Prostate gland (tissue), 2 donors: ENCODE measurements around the gene ARID3C. TPM values are rescaled to one million over a fixed set of nuclear protein-coding genes. Genes with fewer than 3 reads are reported as not detected.

Experiments used
- DNase-seq: peaks from one replicate; pipeline ENCODE4 v3.0.0-alpha.2; 2019; ENCODE audit warnings: low spot score
- H3K27ac ChIP-seq, 2 donors: fragments of 200-600 bp; sonication (generic); 2 replicates each; pipeline ENCODE4 v1.5.1; 2017 to 2019
- H3K27me3 ChIP-seq: fragments of 200-600 bp; sonication (generic); replicated peaks from 2 replicates; pipeline ENCODE4 v1.5.1; 2019; ENCODE audit not compliant: insufficient read depth
- H3K36me3 ChIP-seq, 2 donors: fragments of 200-600 bp; sonication (generic); 1 replicate in 1 of 2; 2 replicates in 1 of 2; pipeline versions ENCODE4 v1.5.1 to v1.8.1; 2017 to 2019
- H3K4me1 ChIP-seq: fragments of 200-600 bp; sonication (generic); replicated peaks from 2 replicates; pipeline ENCODE4 v1.5.1; 2019
- H3K4me3 ChIP-seq, 2 donors: fragments of 200-600 bp; sonication (generic); 2 replicates each; pipeline ENCODE4 v1.5.1; 2017 to 2019
- H3K9me3 ChIP-seq: fragments of 200-600 bp; sonication (generic); 2 replicates; pipeline ENCODE4 v1.5.1; 2017
- CTCF ChIP-seq, 4 experiments: fragments of 200-600 bp in 2 of 4; fragments of 450-650 bp in 2 of 4; sonication (generic) in 2 of 4; IDR thresholded peaks; 1 replicate in 3 of 4; 2 replicates in 1 of 4; pipeline ENCODE4 v1.5.1; 2016 to 2019; ENCODE audit warnings: antibody characterized with exemption in 4 of 4, mild to moderate bottlenecking in 2 of 4, moderate library complexity in 2 of 4
- POLR2A ChIP-seq: fragments of 450-650 bp; IDR thresholded peaks from one replicate; pipeline ENCODE4 v1.6.1; 2016; ENCODE audit warnings: antibody characterized with exemption, mild to moderate bottlenecking
- POLR2AphosphoS5 ChIP-seq: sonication (generic); formaldehyde crosslinking; IDR thresholded peaks from one replicate; pipeline ENCODE4 v1.6.1; 2017; ENCODE audit warnings: antibody characterized with exemption
- WGBS: methylation state at CpG from one replicate; pipeline ENCODE4 v1.1.5; 2018; 5-methylcytosine and 5-hydroxymethylcytosine counted together
- intact Hi-C: fragments of 100-400 bp; cut with DNase I; formaldehyde crosslinking; loops from one replicate; pipeline ENCODE4 v1.14.2; 2022
- total RNA-seq, 2 donors: library from RNA; depleted of rRNA; stranded (reverse); fragments of >200 nt; gene quantifications; one replicate each; pipeline ENCODE4 v1.1.0, GENCODE V29; 2016

ARID3C gene
- total RNA-seq = 1 to 10 TPM in 1 of 2 donors, not detected in 1; 1.1 TPM

- no peaks in the 10 kb centered on the region for H3K4me1 ChIP-seq
- TF ChIP-seq CTCF (IDR thresholded peaks at IDR 0.05) = peak in 1 of 4 experiments; percentile 9
- no peak for TF ChIP-seq POLR2A
- intact Hi-C loops = no loop called here
- peaks cover 8% of the 10 kb centered on the region for H3K27me3 ChIP-seq
- H3K9me3 ChIP-seq = no peaks in the 10 kb centered on the region
- no peak for DNase-seq
- H3K4me3 ChIP-seq = peak within 1 kb of the TSS; percentile 25 to 36
- no peak within 1 kb of the TSS for H3K27ac ChIP-seq
- no peaks in the 10 kb centered on the region for H3K36me3 ChIP-seq
- 1% methylated on average over 27 of the region's 69 CpGs for WGBS
Measured at GRCh38 chr9:34628656-34629490, at the start of gene ARID3C. TSS of gene ARID3C (minus strand) at chr9:34629066. CDS start at chr9:34628014, 1,052 bp downstream.

- no peaks in the 10 kb centered on the region for H3K9me3 ChIP-seq
- intact Hi-C loops = no loop called here
- DNase-seq = no peak
- no peak overlapping the region for H3K27ac ChIP-seq
- H3K27me3 ChIP-seq = no peaks in the 10 kb centered on the region
- TF ChIP-seq POLR2A = no peak
- no peak for TF ChIP-seq POLR2AphosphoS5
- TF ChIP-seq CTCF (IDR thresholded peaks at IDR 0.05) = no peak
- no peaks in the 10 kb centered on the region for H3K36me3 ChIP-seq
- H3K4me3 ChIP-seq = no peak overlapping the region
- no peaks in the 10 kb centered on the region for H3K4me1 ChIP-seq
- 92% methylated on average over 2 of the region's 2 CpGs for WGBS
Measured at GRCh38 chr9:34675869-34676268, 47.0 kb upstream of the ARID3C start.

GRCh38 chr9:34675048-34675714 lies 46.3 kb upstream of the ARID3C start:
- WGBS = 53% methylated on average over 10 of the region's 10 CpGs
- no peak for DNase-seq
- H3K27ac ChIP-seq = no peak overlapping the region

GRCh38 chr9:34674440-34674839 lies 45.6 kb upstream of the ARID3C start:
- Histone ChIP-seq H3K27me3 (no peaks in the 10 kb centered on the region), H3K4me3 (no peak overlapping the region), H3K9me3 (no peaks in the 10 kb centered on the region), H3K27ac (no peak overlapping the region), H3K36me3 (no peaks in the 10 kb centered on the region), H3K4me1 (no peaks in the 10 kb centered on the region)
- WGBS = 75% methylated on average over 3 of the region's 3 CpGs
- intact Hi-C loops = no loop called here
- TF ChIP-seq POLR2AphosphoS5 = no peak
- TF ChIP-seq POLR2A = no peak
- TF ChIP-seq CTCF (IDR thresholded peaks at IDR 0.05) = no peak
- no peak for DNase-seq

More at GRCh38 chr9:34675048-34675714, 46.3 kb upstream of the ARID3C start:
- intact Hi-C loops = no loop called here
- TF ChIP-seq POLR2A (no peak), CTCF (IDR thresholded peaks at IDR 0.05) (peak in 3 of 4 experiments; percentile 29 to 52 (median 45)), POLR2AphosphoS5 (no peak)
- Histone ChIP-seq H3K36me3 (no peaks in the 10 kb centered on the region), H3K27me3 (no peaks in the 10 kb centered on the region), H3K9me3 (no peaks in the 10 kb centered on the region), H3K4me1 (no peaks in the 10 kb centered on the region), H3K4me3 (no peak overlapping the region)
